Esophagus (tissue), 2 donors: Measurements from ENCODE around the gene SIGLEC11. TPM values are rescaled to one million over a fixed set of nuclear protein-coding genes. Genes with fewer than 3 reads are reported as not detected.
"Not testable (repeated sequence)": the region's sequence is repeated elsewhere in the genome, so short reads cannot be mapped to it uniquely, and the experiment has no call there.

Experiments
- H3K27ac ChIP-seq, 2 donors: one replicate each; pipeline ENCODE4 v1.5.1; 2013; ENCODE audit warnings: low read depth in 2 of 2, mild to moderate bottlenecking in 2 of 2, inconsistent platforms in 1 of 2, low read length in 1 of 2, moderate library complexity in 1 of 2
- H3K27me3 ChIP-seq, 2 donors: one replicate each; pipeline ENCODE4 v1.6.1; 2013; ENCODE audit warnings: low read length in 2 of 2, control low read depth in 1 of 2, mild to moderate bottlenecking in 1 of 2; ENCODE audit not compliant: insufficient read depth in 2 of 2, control insufficient read depth in 1 of 2
- H3K36me3 ChIP-seq, 2 donors: one replicate each; pipeline ENCODE4 v1.6.1; 2013; ENCODE audit warnings: low read length in 1 of 2; ENCODE audit not compliant: control insufficient read depth in 2 of 2, insufficient read depth in 2 of 2
- H3K4me1 ChIP-seq, 2 donors: one replicate each; pipeline ENCODE4 v1.6.1; 2013; ENCODE audit warnings: low read length in 1 of 2; ENCODE audit not compliant: control insufficient read depth in 2 of 2, insufficient read depth in 2 of 2
- H3K4me3 ChIP-seq, 2 donors: one replicate each; pipeline ENCODE4 v1.5.1; 2013; ENCODE audit warnings: low read length in 2 of 2, mild to moderate bottlenecking in 2 of 2, low read depth in 1 of 2, moderate library complexity in 1 of 2
- H3K9me3 ChIP-seq, 2 donors: one replicate each; pipeline ENCODE4 v1.6.1; 2013; ENCODE audit warnings: mild to moderate bottlenecking in 2 of 2, low read depth in 1 of 2, low read length in 1 of 2, moderate library complexity in 1 of 2; ENCODE audit not compliant: control insufficient read depth in 2 of 2, insufficient read depth in 1 of 2
- WGBS, 2 donors: extraction: QIAGEN DNeasy Blood & Tissue Kit; methylation state at CpG; one replicate each; pipeline ENCODE4 v1.1.7; 2013; 5-methylcytosine and 5-hydroxymethylcytosine counted together
- polyA plus RNA-seq, 2 donors: library from polyadenylated mRNA; stranded (reverse); fragments of 200-250 nt; gene quantifications; one replicate each; pipeline ENCODE4 v1.2.3, GENCODE V29; 2013
- donor health status: healthy with polysubstance abuse.
- donor health status: Bipolar disorder and iron deficiency.

SIGLEC11 gene
- polyA plus RNA-seq, 2 donors = 0.11 to 0.16 TPM

DNA sequence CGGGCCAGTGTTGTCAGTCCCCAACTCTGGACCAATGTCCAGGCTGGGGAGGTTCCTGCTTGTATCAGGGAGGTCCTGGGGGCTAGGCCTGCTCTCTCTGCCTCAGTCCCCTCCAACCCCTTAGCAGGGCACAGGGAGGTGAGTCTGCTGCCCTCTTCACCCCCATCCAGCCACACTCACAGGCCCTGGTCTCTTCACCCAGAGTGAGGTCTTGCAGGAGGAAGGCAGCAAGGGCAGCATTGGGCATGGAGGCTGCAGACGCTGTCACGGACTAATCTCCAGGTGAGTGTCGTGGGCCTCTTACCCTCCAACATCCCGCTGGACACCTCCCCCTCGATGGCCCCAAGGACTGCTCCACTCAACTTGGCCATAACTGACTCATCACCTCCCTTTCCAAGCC is 11.9 kb upstream of the SIGLEC11 start:
- Histone ChIP-seq H3K27me3 (no peaks in the 10 kb centered on the region), H3K4me3 (no peak overlapping the region), H3K4me1 (peaks cover 0 to 3% of the 10 kb centered on the region in 2 donors), H3K27ac (no peak overlapping the region), H3K36me3 (peaks cover 4 to 5% of the 10 kb centered on the region in 2 donors), H3K9me3 (no peaks in the 10 kb centered on the region)
- WGBS, 2 donors = 79 to 85% methylated on average over 6 of the region's 6 CpGs

DNA sequence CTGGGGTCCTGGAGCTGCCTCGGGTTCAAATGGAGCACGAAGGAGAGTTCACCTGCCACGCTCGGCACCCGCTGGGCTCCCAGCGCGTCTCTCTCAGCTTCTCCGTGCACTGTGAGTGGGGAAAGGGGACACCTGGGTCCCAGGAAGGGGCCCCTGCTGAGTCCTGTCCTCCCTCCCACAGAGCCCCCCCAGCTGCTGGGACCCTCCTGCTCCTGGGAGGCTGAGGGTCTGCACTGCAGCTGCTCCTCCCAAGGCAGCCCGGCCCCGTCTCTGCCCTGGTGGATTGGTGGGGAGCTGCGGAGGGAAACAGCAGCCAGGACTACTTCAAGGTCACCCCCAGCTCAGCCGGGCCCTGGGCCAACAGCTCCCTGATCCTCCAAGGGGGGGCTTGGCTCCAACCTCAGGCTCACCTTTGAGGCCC is 11.0 kb upstream of the SIGLEC11 start:
- no peaks in the 10 kb centered on the region for H3K9me3 ChIP-seq
- 37 to 67% methylated on average over 6 to 12 of the region's 12 CpGs for WGBS, 2 donors
- H3K4me3 ChIP-seq = no peak overlapping the region
- H3K36me3 ChIP-seq = peaks cover 0 to 5% of the 10 kb centered on the region in 2 donors
- no peak overlapping the region for H3K27ac ChIP-seq
- peaks cover 0 to 3% of the 10 kb centered on the region in 2 donors for H3K4me1 ChIP-seq
- H3K27me3 ChIP-seq = no peaks in the 10 kb centered on the region

DNA sequence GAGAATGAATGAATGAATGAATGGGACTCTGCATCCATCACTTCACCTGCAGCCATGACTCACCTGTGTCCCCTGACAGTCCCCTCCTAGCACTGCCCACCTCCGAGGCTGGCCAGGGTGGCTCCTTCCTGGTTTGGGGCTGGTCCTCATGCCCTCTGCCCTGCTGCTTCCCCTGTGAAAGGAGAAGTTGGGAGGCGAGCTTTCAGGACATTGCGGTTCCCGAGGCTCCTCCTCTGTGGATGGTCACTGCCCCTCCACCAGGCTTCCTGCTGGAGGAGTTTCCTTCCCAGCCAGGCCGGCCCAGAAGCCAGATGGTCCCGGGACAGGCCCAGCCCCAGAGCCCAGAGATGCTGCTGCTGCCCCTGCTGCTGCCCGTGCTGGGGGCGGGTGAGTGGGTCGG is 8.4 kb upstream of the SIGLEC11 start:
- H3K4me3 ChIP-seq, H3K27ac ChIP-seq, H3K27me3 ChIP-seq, H3K4me1 ChIP-seq, H3K9me3 ChIP-seq, H3K36me3 ChIP-seq: not testable (repeated sequence)
- WGBS, 2 donors = 15 to 26% methylated on average over 3 to 5 of the region's 9 CpGs

DNA sequence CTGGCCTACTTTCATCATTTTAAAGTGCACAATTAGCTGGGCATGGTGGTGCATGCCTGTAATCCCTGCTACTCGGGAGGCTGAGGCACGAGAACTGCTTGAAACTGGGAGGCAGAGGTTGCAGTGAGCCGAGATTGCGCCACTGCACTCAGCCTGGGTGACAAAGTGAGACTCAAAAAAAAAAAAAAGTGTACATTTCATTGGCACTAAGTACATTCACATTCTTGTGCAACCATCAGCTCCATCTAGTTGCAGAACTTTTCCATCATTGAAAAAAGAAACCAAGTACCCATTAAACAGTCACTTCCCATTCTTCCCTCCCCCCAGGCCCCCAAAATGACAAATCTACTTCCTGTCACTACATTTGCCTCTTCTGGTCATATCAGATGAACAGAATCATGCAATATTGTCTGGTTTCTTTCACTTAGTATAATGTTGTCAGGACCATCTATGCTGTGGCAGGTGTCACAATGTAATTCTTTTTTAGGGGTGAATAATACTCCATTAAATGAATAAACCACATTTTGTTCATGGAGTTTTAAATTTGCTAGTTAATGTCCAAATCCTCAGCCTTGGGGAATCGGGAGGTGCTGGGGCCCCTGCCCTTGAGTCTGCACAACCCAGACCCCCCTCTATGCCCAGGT is 7.4 kb upstream of the SIGLEC11 start:
- peaks cover 0 to 3% of the 10 kb centered on the region in 2 donors for H3K4me1 ChIP-seq
- no peak overlapping the region for H3K4me3 ChIP-seq
- H3K9me3 ChIP-seq = no peaks in the 10 kb centered on the region
- no peak overlapping the region for H3K27ac ChIP-seq
- H3K36me3 ChIP-seq = no peaks in the 10 kb centered on the region
- no peaks in the 10 kb centered on the region for H3K27me3 ChIP-seq
- WGBS, 2 donors = 72 to 84% methylated on average over 5 of the region's 5 CpGs

DNA sequence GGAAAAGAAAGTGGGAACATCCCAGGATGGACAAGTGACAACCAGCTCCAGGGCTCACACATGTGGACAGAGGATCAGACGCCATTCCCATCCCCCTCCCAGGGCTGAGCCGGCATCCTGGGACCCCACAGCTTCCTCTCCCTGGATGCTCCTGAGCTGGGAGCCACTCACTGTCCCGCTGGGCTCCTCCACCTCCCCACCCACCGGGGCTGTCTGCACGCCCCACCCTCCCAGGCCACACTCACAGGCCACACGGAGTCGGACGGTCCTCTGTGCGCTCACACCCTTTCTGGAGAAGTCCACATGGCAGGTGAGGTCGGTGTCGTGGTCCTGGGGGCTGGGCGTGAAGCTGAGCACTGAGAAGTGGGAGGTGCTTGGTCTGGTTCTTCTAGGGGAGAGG is 1.1 kb downstream of the SIGLEC11 start:
- H3K36me3 ChIP-seq, H3K9me3 ChIP-seq, H3K27ac ChIP-seq, H3K27me3 ChIP-seq, H3K4me1 ChIP-seq, H3K4me3 ChIP-seq: not testable (repeated sequence)
- 15% methylated on average over 2 of the region's 12 CpGs; no CpG with 5 or more reads in 1 of the 2 donors for WGBS, 2 donors

DNA sequence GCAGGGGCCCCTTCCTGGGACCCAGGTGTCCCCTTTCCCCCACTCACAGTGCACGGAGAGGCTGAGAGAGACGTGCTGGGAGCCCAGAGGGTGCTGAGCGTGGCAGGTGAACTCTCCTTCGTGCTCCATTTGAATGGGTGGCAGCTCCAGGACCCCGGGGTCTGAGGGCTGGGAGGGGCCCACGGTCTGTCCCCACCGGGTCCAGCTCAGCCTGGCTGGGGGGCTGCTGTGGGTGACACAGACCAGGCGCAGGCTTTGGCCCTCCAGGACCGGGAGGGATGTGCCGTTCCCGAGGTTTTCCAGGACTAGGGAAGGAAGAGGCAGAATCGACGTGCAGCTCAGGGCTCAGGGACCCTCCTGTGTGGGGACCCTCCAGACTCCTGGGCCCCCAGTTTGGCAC is 2.4 kb downstream of the SIGLEC11 start:
- 61 to 64% methylated on average over 12 to 13 of the region's 13 CpGs for WGBS, 2 donors
- not testable (repeated sequence) for H3K9me3 ChIP-seq, H3K36me3 ChIP-seq, H3K27me3 ChIP-seq, H3K4me3 ChIP-seq, H3K4me1 ChIP-seq, H3K27ac ChIP-seq

DNA sequence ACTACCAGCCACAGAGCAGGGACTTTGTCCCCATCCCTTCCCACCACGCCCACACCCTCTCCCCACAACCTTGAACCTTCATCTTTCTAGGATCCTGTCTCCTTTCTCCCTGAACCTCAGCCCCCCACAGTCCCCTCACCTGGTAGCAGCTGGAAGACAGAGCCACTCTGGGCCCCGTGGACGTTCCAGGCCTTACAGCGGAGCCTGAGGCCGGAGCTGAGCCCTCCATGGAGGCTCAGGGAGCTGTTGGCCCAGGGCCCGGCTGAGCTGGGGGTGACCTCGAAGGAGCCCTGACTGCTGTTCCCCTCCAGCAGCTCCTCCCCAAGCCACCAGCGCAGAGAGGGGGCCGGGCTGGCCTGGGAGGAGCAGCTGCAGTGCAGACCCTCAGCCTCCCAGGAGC is 2.8 kb downstream of the SIGLEC11 start:
- not testable (repeated sequence) for H3K4me1 ChIP-seq, H3K36me3 ChIP-seq, H3K27me3 ChIP-seq, H3K9me3 ChIP-seq, H3K27ac ChIP-seq, H3K4me3 ChIP-seq
- WGBS, 2 donors = 34 to 50% methylated on average over 9 of the region's 9 CpGs

DNA sequence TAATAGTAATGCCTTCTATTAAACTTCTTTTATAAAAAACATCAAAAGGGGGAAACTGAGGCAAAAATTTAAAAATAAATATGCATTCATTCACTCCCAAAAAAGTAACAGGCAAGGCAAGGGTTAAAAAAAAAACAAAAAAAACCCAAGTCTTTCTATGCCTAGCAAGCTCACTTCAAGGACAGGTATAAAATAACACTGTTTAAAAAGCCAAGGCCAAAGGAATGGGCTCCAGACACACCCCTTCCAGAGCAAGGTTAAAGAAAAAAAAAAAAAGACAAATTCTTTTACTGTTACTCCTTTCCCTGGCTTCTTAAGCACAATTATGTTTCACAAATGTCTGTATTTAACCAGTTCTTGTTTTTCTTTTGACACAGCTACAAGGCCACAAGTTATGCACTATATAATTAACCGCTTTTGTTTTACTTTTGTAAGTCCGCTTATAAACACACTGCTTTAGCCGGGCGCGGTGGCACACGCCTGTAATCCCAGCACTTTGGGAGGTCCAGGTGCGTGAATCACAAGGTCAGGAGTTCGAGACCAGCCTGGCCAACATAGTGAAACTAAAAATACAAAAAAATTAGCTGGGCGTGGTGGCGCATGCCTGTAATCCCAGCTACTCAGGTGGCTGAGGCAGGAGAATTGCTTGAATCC is 3.6 kb downstream of the SIGLEC11 start:
- no peak overlapping the region for H3K27ac ChIP-seq
- H3K9me3 ChIP-seq = no peaks in the 10 kb centered on the region
- H3K36me3 ChIP-seq = no peaks in the 10 kb centered on the region
- H3K27me3 ChIP-seq = no peaks in the 10 kb centered on the region
- H3K4me3 ChIP-seq = no peak overlapping the region
- peaks cover 0 to 2% of the 10 kb centered on the region in 2 donors for H3K4me1 ChIP-seq
- WGBS, 2 donors = 38 to 48% methylated on average over 10 of the region's 10 CpGs

DNA sequence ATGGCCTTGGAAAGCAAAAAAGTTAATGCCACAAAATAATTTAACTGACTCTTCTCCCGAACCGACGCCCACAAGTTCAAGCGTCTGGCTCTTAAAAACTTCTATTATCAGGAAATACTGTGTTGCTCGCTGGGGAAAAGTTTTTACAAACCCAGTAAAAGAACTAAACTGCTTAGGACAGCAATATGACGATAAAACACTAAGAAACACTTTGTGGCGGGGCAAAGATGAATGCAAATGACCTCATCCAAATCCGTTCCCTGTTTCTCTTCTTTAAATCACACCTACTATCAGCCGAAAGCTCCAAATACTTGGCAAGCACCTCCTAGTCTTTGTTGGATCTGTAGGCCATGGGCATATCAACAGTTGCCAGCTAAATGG is 4.9 kb downstream of the SIGLEC11 start:
- no peaks in the 10 kb centered on the region for H3K9me3 ChIP-seq
- WGBS, 2 donors = 65 to 74% methylated on average over 9 of the region's 9 CpGs
- H3K27ac ChIP-seq = no peak overlapping the region
- peaks cover 0 to 2% of the 10 kb centered on the region in 2 donors for H3K4me1 ChIP-seq
- H3K4me3 ChIP-seq = no peak overlapping the region
- H3K27me3 ChIP-seq = no peaks in the 10 kb centered on the region
- no peaks in the 10 kb centered on the region for H3K36me3 ChIP-seq

DNA sequence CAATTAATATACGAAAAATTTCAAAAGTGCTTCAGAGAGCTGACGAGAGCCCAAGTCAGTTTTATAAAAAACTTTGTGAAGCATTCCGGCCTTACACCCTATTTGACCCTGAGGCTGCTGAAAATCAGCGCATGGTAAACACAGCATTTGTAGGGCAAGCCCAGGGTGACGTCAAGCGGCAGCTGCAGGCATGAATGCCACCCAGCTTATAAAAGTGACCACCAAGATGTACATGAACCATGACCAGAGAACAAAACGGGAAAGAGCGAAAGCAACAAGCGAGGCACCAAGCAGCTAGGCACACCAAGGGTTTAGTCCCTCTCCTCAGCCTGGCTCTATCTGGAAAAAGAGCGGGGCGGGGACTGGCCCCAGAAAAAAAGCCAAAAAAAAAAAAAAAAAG is 6.0 kb downstream of the SIGLEC11 start:
- Histone ChIP-seq H3K27ac (no peak overlapping the region), H3K4me1 (peaks cover 0 to 2% of the 10 kb centered on the region in 2 donors), H3K27me3 (no peaks in the 10 kb centered on the region), H3K36me3 (no peaks in the 10 kb centered on the region), H3K9me3 (no peaks in the 10 kb centered on the region), H3K4me3 (no peak overlapping the region)
- 55 to 63% methylated on average over 11 of the region's 11 CpGs for WGBS, 2 donors
